ENCODE measurements around the gene CATSPER3. TPM values are rescaled to one million over a fixed set of nuclear protein-coding genes. Genes with fewer than 3 reads are reported as not detected.
A peak's percentile ranks its signal among the peaks of the same experiment; 100 is the strongest.

Gene CATSPER3
- total and polyA plus RNA-seq, 2 of the 13 experiments (the other 11 are each of a cell fraction or from before 2014, with no cell fraction given) = 0.33 to 0.37 TPM

GRCh38 chr5:134975078-134975715 is 7.5 kb downstream of the CATSPER3 start (continued):
- TF ChIP-seq ZBTB39 (CRISPR knock-in tag; IDR thresholded peaks at IDR 0.05) (no peak), MNT (IDR thresholded peaks at IDR 0.05) (peak; percentile 42), DPF2 (CRISPR knock-in tag; IDR thresholded peaks at IDR 0.05; ENCODE audit: borderline replicate concordance, low read depth) (peak; percentile 28; the same call in 1 of the 2 replicates), NR2F1 (CRISPR knock-in tag; IDR thresholded peaks at IDR 0.05) (peak; percentile 92 to 94), ZNF431 (CRISPR knock-in tag; IDR thresholded peaks at IDR 0.05; ENCODE audit: borderline replicate concordance, low read depth) (no peak), FOXP4 (CRISPR knock-in tag; IDR thresholded peaks at IDR 0.05) (peak; percentile 81), PITX1 (CRISPR knock-in tag; IDR thresholded peaks at IDR 0.05) (0 out of 2 replicates have a peak, but pooled peaks have one; percentile 27), SALL1 (CRISPR knock-in tag; IDR thresholded peaks at IDR 0.05) (peak; percentile 64; the same call in 1 of the 2 replicates), TOPORS (CRISPR knock-in tag; IDR thresholded peaks at IDR 0.05) (no peak), ZNF33A (CRISPR knock-in tag; IDR thresholded peaks at IDR 0.05; ENCODE audit: borderline replicate concordance) (no peak), ZIK1 (CRISPR knock-in tag; IDR thresholded peaks at IDR 0.05; ENCODE audit: borderline replicate concordance, low read depth) (no peak), NR2F2 (IDR thresholded peaks at IDR 0.05; ENCODE audit: borderline replicate concordance, low read depth) (peak; percentile 57; the same call in 1 of the 2 replicates), ZNF205 (CRISPR knock-in tag; IDR thresholded peaks at IDR 0.05) (no peak), ZNF777 (CRISPR knock-in tag; IDR thresholded peaks at IDR 0.05) (no peak), LCORL (IDR thresholded peaks at IDR 0.05) (no peak), LCORL (CRISPR knock-in tag; IDR thresholded peaks at IDR 0.05) (0 out of 2 replicates have a peak, but pooled peaks have one; percentile 22), THAP11 (CRISPR knock-in tag; IDR thresholded peaks at IDR 0.05) (peak; percentile 52), FOXC1 (CRISPR knock-in tag; IDR thresholded peaks at IDR 0.05; ENCODE audit: borderline replicate concordance) (no peak), KAT7 (CRISPR knock-in tag; IDR thresholded peaks at IDR 0.05; ENCODE audit: borderline replicate concordance) (no peak), SRF (IDR thresholded peaks at IDR 0.05; ENCODE audit: low read depth, low read length) (no peak), ZNF691 (CRISPR knock-in tag; IDR thresholded peaks at IDR 0.05; ENCODE audit: borderline replicate concordance, low read depth) (no peak), ZNF501 (CRISPR knock-in tag; IDR thresholded peaks at IDR 0.05) (no peak), ZGPAT (CRISPR knock-in tag; IDR thresholded peaks at IDR 0.05) (peak; percentile 70; the same call in 1 of the 2 replicates)
